Erythroblast (primary cell): ENCODE results near the gene PRKD1.

ENCODE experiments used
- GATA1 ChIP-seq: IDR thresholded peaks from 2 replicates; pipeline ENCODE4 v1.6.1; 2011; ENCODE audit warnings: low read depth, mild to moderate bottlenecking, control low read depth, low read length, moderate library complexity
- POLR2A ChIP-seq: IDR thresholded peaks from 2 replicates; pipeline ENCODE4 v1.6.1; 2011; ENCODE audit warnings: mild to moderate bottlenecking, low read length

DNA sequence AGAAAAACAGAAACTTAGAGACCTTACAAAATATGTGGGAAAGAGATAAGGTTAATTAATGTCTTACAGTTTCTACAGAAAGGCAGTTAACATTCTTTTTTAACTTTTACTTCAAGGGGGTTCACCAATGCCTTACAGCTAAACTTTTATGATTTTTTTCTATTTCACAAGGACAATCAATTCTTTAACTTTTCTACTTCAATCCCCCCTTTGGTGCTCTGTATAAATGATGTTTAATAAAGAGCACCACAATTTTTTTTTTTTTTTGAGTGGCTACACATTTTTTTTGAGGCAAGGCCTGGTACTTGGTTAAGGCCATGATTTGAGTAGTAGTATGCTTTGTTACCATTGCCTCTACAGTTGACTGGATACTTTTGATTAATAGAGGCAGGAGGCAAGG lies 279.6 kb downstream of the PRKD1 start:
- TF ChIP-seq POLR2A = no peak
- no peak for TF ChIP-seq GATA1
